HG03469 (cell line): ENCODE results near the gene WDR27.
A peak's percentile ranks its signal among the peaks of the same experiment; 100 is the strongest.
"Not testable (repeated sequence)": the region's sequence is repeated elsewhere in the genome, so short reads cannot be mapped to it uniquely, and the experiment has no call there.

ENCODE experiments used
- ATAC-seq: cut with Tn5 transposase; IDR thresholded peaks from one replicate; pipeline ENCODE4 v1.9.1; 2021; ENCODE audit warnings: mild to moderate bottlenecking, moderate library complexity, moderate number of reproducible peaks; ENCODE audit not compliant: unreplicated experiment

The WDR27 gene

GRCh38 chr6:169710009-169710408 lies 8.2 kb upstream of the WDR27 start:
- ATAC-seq, result no peak

GRCh38 chr6:169709293-169709692 lies 7.5 kb upstream of the WDR27 start:
- ATAC-seq, result no peak

GRCh38 chr6:169707772-169708171 lies 5.9 kb upstream of the WDR27 start:
- ATAC-seq, result no peak

GRCh38 chr6:169702840-169703246 lies 1.0 kb upstream of the WDR27 start:
- peak; percentile 8 for ATAC-seq

- ATAC-seq, result no peak
Measured at GRCh38 chr6:169701311-169701953, 397 bp downstream of the WDR27 start.

- no peak for ATAC-seq
Measured at GRCh38 chr6:169700296-169700695, 1.5 kb downstream of the WDR27 start.

GRCh38 chr6:169697115-169697514 lies 4.7 kb downstream of the WDR27 start:
- ATAC-seq, result not testable (repeated sequence)

GRCh38 chr6:169695131-169695530 lies 6.7 kb downstream of the WDR27 start:
- no peak for ATAC-seq

GRCh38 chr6:169692516-169692915 lies 9.3 kb downstream of the WDR27 start:
- no peak for ATAC-seq

- no peak for ATAC-seq
Measured at GRCh38 chr6:169691260-169691659, 10.6 kb downstream of the WDR27 start.

- ATAC-seq, result no peak
Measured at GRCh38 chr6:169689287-169689686, 12.5 kb downstream of the WDR27 start.

GRCh38 chr6:169685860-169686259 lies 16.0 kb downstream of the WDR27 start:
- no peak for ATAC-seq

- ATAC-seq, result no peak
Measured at GRCh38 chr6:169684056-169684455, 17.8 kb downstream of the WDR27 start.

GRCh38 chr6:169678342-169678741 lies 23.5 kb downstream of the WDR27 start:
- ATAC-seq, result no peak

- ATAC-seq, result no peak
Measured at GRCh38 chr6:169677096-169677495, 24.7 kb downstream of the WDR27 start.

GRCh38 chr6:169675011-169675410 lies 26.8 kb downstream of the WDR27 start:
- ATAC-seq, result no peak

GRCh38 chr6:169671563-169671962 lies 30.3 kb downstream of the WDR27 start:
- no peak for ATAC-seq

- ATAC-seq, result no peak
Measured at GRCh38 chr6:169669889-169670288, 31.9 kb downstream of the WDR27 start.

- no peak for ATAC-seq
Measured at GRCh38 chr6:169669147-169669546, 32.7 kb downstream of the WDR27 start.

GRCh38 chr6:169668203-169668847 lies 33.5 kb downstream of the WDR27 start:
- ATAC-seq, result no peak

- no peak for ATAC-seq
Measured at GRCh38 chr6:169667716-169668115, 34.1 kb downstream of the WDR27 start.

GRCh38 chr6:169666441-169666840 lies 35.4 kb downstream of the WDR27 start:
- no peak for ATAC-seq

GRCh38 chr6:169665289-169665688 lies 36.5 kb downstream of the WDR27 start:
- no peak for ATAC-seq
